GM23338 (cell line): ENCODE results near the gene PYM1. TPM values are rescaled to one million over a fixed set of nuclear protein-coding genes. Genes with fewer than 3 reads are reported as not detected.

Source experiments
- ATAC-seq: fragments of 200-7000 bp; cut with Tn5 transposase; 3 replicates; pipeline ENCODE4 v1.9.1; 2020
- DNase-seq: peaks from one replicate; pipeline ENCODE4 v3.0.0-alpha.2; 2015; ENCODE audit warnings: low spot score
- H2AFZ ChIP-seq: fragments of 200-600 bp; sonication (generic); 2 replicates; pipeline ENCODE4 v1.8.0; 2016; ENCODE audit warnings: antibody characterized with exemption, mild to moderate bottlenecking, moderate library complexity
- H3F3A ChIP-seq: fragments of 200-600 bp; sonication (generic); replicated peaks from 2 replicates; pipeline ENCODE4 v1.8.0; 2017; ENCODE audit warnings: antibody characterized with exemption, mixed run types, low read depth
- H3K27ac ChIP-seq: fragments of 200-600 bp; sonication (generic); 2 replicates; pipeline ENCODE4 v1.6.1; 2016; ENCODE audit warnings: low read depth
- H3K27me3 ChIP-seq: fragments of 200-600 bp; sonication (generic); 2 replicates; pipeline ENCODE4 v1.8.0; 2016; ENCODE audit warnings: mild to moderate bottlenecking, mixed run types, moderate library complexity; ENCODE audit not compliant: insufficient read depth
- H3K36me3 ChIP-seq: fragments of 200-600 bp; sonication (generic); 2 replicates; pipeline ENCODE4 v1.8.0; 2016; ENCODE audit warnings: mild to moderate bottlenecking; ENCODE audit not compliant: insufficient read depth
- H3K4me1 ChIP-seq: fragments of 200-600 bp; sonication (generic); 2 replicates; pipeline ENCODE4 v1.8.0; 2016; ENCODE audit warnings: mild to moderate bottlenecking, moderate library complexity; ENCODE audit not compliant: insufficient read depth
- H3K4me2 ChIP-seq: fragments of 200-600 bp; sonication (generic); 2 replicates; pipeline ENCODE4 v1.7.1; 2017; ENCODE audit warnings: mixed run types
- H3K4me3 ChIP-seq: fragments of 200-600 bp; sonication (generic); 2 replicates; pipeline ENCODE4 v1.6.1; 2016; ENCODE audit warnings: mixed run types
- H3K79me2 ChIP-seq: fragments of 200-600 bp; sonication (generic); replicated peaks from 2 replicates; pipeline ENCODE4 v1.8.0; 2017; ENCODE audit warnings: mild to moderate bottlenecking; ENCODE audit not compliant: insufficient read depth
- H3K9me2 ChIP-seq: fragments of 200-600 bp; sonication (generic); 2 replicates; pipeline ENCODE4 v1.8.0; 2017; ENCODE audit not compliant: insufficient read depth
- H4K20me1 ChIP-seq: fragments of 200-600 bp; sonication (generic); replicated peaks from 2 replicates; pipeline ENCODE4 v1.8.0; 2017; ENCODE audit warnings: mild to moderate bottlenecking; ENCODE audit not compliant: insufficient read depth
- H3K27ac Mint-ChIP-seq: 2 replicates; pipeline ENCODE4 v1.8.0; 2020; ENCODE audit warnings: inconsistent platforms, mild to moderate bottlenecking, moderate library complexity, mixed read lengths
- H3K27me3 Mint-ChIP-seq: 3 replicates; pipeline ENCODE4 v1.8.0; 2022; ENCODE audit warnings: low read depth, mild to moderate bottlenecking, moderate library complexity, mixed read lengths, inconsistent platforms; ENCODE audit not compliant: insufficient read depth, poor library complexity
- H3K36me3 Mint-ChIP-seq: 3 replicates; pipeline ENCODE4 v1.8.0; 2021; ENCODE audit warnings: low read depth, mild to moderate bottlenecking, inconsistent platforms, moderate library complexity, mixed read lengths
- H3K4me1 Mint-ChIP-seq: 3 replicates; pipeline ENCODE4 v1.8.0; 2020; ENCODE audit warnings: mild to moderate bottlenecking, inconsistent platforms, mixed read lengths
- H3K4me3 Mint-ChIP-seq: 3 replicates; pipeline ENCODE4 v1.8.0; 2021; ENCODE audit warnings: moderate library complexity, mild to moderate bottlenecking, inconsistent platforms, mixed read lengths
- H3K9me3 Mint-ChIP-seq: 3 replicates; pipeline ENCODE4 v1.8.0; 2020; ENCODE audit warnings: moderate library complexity, mild to moderate bottlenecking, inconsistent platforms, mixed read lengths
- CREB1 ChIP-seq: fragments of 250-450 bp; sonication (Bioruptor Pico); IDR thresholded peaks from 2 replicates; pipeline ENCODE4 v1.5.0; 2020; ENCODE audit warnings: low read depth, mild to moderate bottlenecking, moderate library complexity
- ETS1 ChIP-seq: IDR thresholded peaks from 2 replicates; pipeline ENCODE4 v1.6.1; 2016; ENCODE audit warnings: antibody characterized with exemption
- EZH2 ChIP-seq: fragments of 200-600 bp; sonication (generic); IDR thresholded peaks from one replicate; pipeline ENCODE4 v1.8.0; 2017; ENCODE audit warnings: antibody characterized with exemption, mild to moderate bottlenecking, low read depth; ENCODE audit not compliant: unreplicated experiment
- EZH2phosphoT487 ChIP-seq: fragments of 200-600 bp; sonication (generic); IDR thresholded peaks from one replicate; pipeline ENCODE4 v1.8.1; 2018; ENCODE audit warnings: antibody characterized with exemption; ENCODE audit not compliant: unreplicated experiment
- JUNB ChIP-seq: IDR thresholded peaks from one replicate; pipeline ENCODE4 v1.6.1; 2016; ENCODE audit warnings: antibody characterized with exemption; ENCODE audit not compliant: unreplicated experiment
- POLR2AphosphoS5 ChIP-seq: IDR thresholded peaks from 2 replicates; pipeline ENCODE4 v1.6.1; 2016; ENCODE audit warnings: antibody characterized with exemption, low read depth
- REST ChIP-seq: IDR thresholded peaks from one replicate; pipeline ENCODE4 v1.6.1; 2018; ENCODE audit warnings: antibody characterized with exemption; ENCODE audit not compliant: unreplicated experiment
- STAT1 ChIP-seq: IDR thresholded peaks from one replicate; pipeline ENCODE4 v1.6.1; 2016; ENCODE audit warnings: antibody characterized with exemption; ENCODE audit not compliant: unreplicated experiment
- ZNF114 ChIP-seq: fragments of 250-450 bp; sonication (Bioruptor Pico); IDR thresholded peaks from 2 replicates; pipeline ENCODE4 v1.5.0; 2020; ENCODE audit warnings: mild to moderate bottlenecking, moderate library complexity
- polyA plus RNA-seq: library from polyadenylated mRNA; unstranded; fragments of >200 nt; fragmentation: Nextera tagmentation; extraction: Ambion mirVana; gene quantifications from 2 replicates; pipeline ENCODE4 v1.2.1, GENCODE V29; 2016
- total RNA-seq: library from RNA; depleted of rRNA; stranded (reverse); fragments of >200 nt; shearing (Covaris generic); gene quantifications from 2 replicates; pipeline ENCODE4 v1.2.3, GENCODE V29; 2014

PYM1 gene
- total and polyA plus RNA-seq, 2 experiments from 2014 or later: 70.2 to 150 TPM

GRCh38 chr12:55908726-55909512, 18.8 kb downstream of the PYM1 start:
- no peak for TF ChIP-seq EZH2phosphoT487
- no peak for TF ChIP-seq ETS1
- no peak for TF ChIP-seq REST
- TF ChIP-seq STAT1: no peak
- no peak for TF ChIP-seq ZNF114 (CRISPR knock-in tag)
- peaks cover 49% of the 10 kb centered on the region for H3K79me2 ChIP-seq
- H3K4me3 Mint-ChIP-seq: no peak overlapping the region
- no peak overlapping the region for H3K4me2 ChIP-seq
- H3K27ac ChIP-seq: no peak overlapping the region; the same call in none of the 2 replicates
- no peaks in the 10 kb centered on the region; the same call in 1 of the 2 replicates for H3F3A ChIP-seq
- peaks cover 8% of the 10 kb centered on the region for H3K4me1 Mint-ChIP-seq
- ATAC-seq (no peak), DNase-seq (peak; percentile 8)
- peaks cover 10% of the 10 kb centered on the region for H3K36me3 Mint-ChIP-seq
- 0 out of 2 replicates have a peak, but pooled peaks cover under 1% of the 10 kb centered on the region for H3K36me3 ChIP-seq
- peaks cover 4% of the 10 kb centered on the region for H3K27me3 Mint-ChIP-seq
- no peaks in the 10 kb centered on the region for H3K4me1 ChIP-seq
- H3K4me3 ChIP-seq: no peak overlapping the region
- H3K9me2 ChIP-seq: no peaks in the 10 kb centered on the region
- H4K20me1 ChIP-seq: peaks cover 22% of the 10 kb centered on the region
- no peaks in the 10 kb centered on the region for H3K9me3 Mint-ChIP-seq
- H2AFZ ChIP-seq: no peak overlapping the region
- H3K27me3 ChIP-seq: no peaks in the 10 kb centered on the region
- H3K27ac Mint-ChIP-seq: peak overlapping the region; percentile 59

GRCh38 chr12:55906056-55906455, 21.6 kb downstream of the PYM1 start:
- Histone ChIP-seq H3K4me1 (no peaks in the 10 kb centered on the region), H3K27me3 (no peaks in the 10 kb centered on the region), H3F3A (peaks cover 8% of the 10 kb centered on the region), H3K4me3 (no peak overlapping the region), H3K36me3 (peaks cover 8% of the 10 kb centered on the region; the same call in 1 of the 2 replicates), H4K20me1 (peaks cover 21% of the 10 kb centered on the region), H2AFZ (no peak overlapping the region), H3K9me2 (no peaks in the 10 kb centered on the region), H3K4me2 (no peak overlapping the region), H3K79me2 (peaks cover 22% of the 10 kb centered on the region), H3K27ac (peak overlapping the region; percentile 53; the same call in 1 of the 2 replicates)
- Mint-ChIP-seq H3K36me3 (peaks cover 26% of the 10 kb centered on the region), H3K4me3 (no peak overlapping the region), H3K27me3 (peaks cover 8% of the 10 kb centered on the region), H3K4me1 (peaks cover 8% of the 10 kb centered on the region), H3K9me3 (no peaks in the 10 kb centered on the region), H3K27ac (no peak overlapping the region)
- ATAC-seq: no peak
- DNase-seq: no peak
- TF ChIP-seq REST (no peak), STAT1 (no peak), POLR2AphosphoS5 (no peak), JUNB (no peak), EZH2 (no peak), ZNF114 (CRISPR knock-in tag) (no peak), CREB1 (CRISPR knock-in tag) (no peak), EZH2phosphoT487 (no peak), ETS1 (no peak)
